ENCODE results near the gene LSP1.
A peak's percentile ranks its signal among the peaks of the same experiment; 100 is the strongest.

LSP1 gene

DNA sequence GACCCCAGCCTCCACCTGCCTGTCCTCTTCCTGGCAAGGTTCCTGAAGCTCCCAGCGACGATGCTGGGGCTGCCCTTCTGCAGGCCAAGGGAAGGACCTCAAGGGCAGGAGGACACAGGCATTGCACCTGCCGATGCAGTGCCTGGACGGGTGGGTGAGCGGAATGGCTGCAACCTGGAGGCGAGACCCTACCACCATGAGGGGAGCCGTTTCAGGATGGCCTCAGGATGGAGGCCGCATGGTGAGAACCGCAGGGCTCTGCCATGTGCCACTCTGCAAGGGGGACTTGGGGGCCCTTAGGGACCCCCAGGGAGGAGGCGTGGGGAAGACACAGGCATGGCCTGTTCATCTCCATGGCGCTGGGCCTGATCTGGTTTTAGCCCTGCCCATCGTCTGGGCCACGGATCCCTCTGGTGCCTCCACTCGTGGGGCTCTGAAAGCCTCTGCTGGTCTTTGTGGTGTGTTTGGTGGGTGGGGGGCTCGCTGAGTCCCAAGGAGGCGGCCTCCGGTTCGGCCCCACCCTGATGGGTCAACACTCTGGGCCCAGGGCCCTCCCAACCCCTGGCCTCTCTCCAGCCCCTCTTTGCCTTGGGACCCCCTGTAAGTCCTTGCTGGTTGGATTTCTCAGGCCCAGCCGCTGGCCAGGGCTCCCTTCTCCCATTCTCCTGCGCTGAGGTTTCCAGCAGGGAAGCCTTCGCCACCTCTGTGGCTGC is 1.3 kb upstream of the LSP1 start:
- H3K4me1 Mint-ChIP-seq: peaks cover 76% of the 10 kb centered on the region
- H3K27ac Mint-ChIP-seq: peak overlapping the region; percentile 92
- H3K9me3 Mint-ChIP-seq: no peaks in the 10 kb centered on the region
- H3K4me3 Mint-ChIP-seq: peak overlapping the region; percentile 96
- no peaks in the 10 kb centered on the region for H3K36me3 Mint-ChIP-seq
- H3K27me3 Mint-ChIP-seq: no peaks in the 10 kb centered on the region

GRCh38 chr11:1852271-1852876 is 510 bp upstream of the LSP1 start:
- Mint-ChIP-seq H3K27ac (peak overlapping the region; percentile 98), H3K4me3 (peak overlapping the region; percentile 96), H3K4me1 (peaks cover 71% of the 10 kb centered on the region), H3K9me3 (no peaks in the 10 kb centered on the region), H3K36me3 (no peaks in the 10 kb centered on the region), H3K27me3 (no peaks in the 10 kb centered on the region)

DNA sequence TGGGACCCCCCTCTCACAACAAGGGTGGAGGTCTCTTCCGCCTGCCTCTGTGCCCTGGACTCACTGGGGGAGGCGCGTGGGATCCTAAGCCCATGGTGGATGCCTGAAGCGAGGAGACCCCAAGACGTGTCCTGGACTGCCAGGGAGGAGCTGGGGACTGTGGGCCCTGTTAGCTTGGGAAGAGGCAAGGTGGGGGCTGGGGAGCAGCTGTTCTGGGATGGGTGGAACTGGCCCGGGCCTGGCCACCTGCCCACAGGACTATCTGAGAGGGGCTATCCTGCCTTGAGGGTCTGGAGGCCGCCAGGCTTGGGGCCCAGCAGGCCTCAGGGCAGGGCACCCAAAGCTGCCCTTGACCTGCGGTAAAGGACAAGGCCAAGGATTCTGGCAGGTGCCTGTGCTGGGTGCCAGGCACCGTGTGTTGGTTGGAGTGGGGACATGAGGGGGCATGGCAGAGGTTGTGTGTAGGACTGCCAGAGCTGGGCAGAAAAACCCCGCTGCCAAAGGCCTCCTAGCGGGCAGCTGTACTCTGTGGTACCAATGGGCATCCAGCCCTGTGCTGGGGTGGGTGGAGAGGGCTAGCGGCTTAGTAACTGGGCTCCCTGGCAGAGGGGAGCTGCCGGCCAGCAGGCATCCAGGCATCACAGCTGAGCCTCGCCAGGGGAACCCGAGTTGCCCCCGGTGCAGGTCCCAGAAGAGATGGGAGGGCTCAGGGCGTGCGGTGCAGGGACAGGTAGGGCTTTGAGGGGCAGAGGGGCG is 670 bp downstream of the LSP1 start:
- H3K27me3 Mint-ChIP-seq: no peaks in the 10 kb centered on the region
- no peaks in the 10 kb centered on the region for H3K36me3 Mint-ChIP-seq
- no peaks in the 10 kb centered on the region for H3K9me3 Mint-ChIP-seq
- peak overlapping the region; percentile 96 for H3K4me3 Mint-ChIP-seq
- H3K27ac Mint-ChIP-seq: peak overlapping the region; percentile 98
- peaks cover 67% of the 10 kb centered on the region for H3K4me1 Mint-ChIP-seq

GRCh38 chr11:1854132-1854948 is 1.5 kb downstream of the LSP1 start:
- Mint-ChIP-seq H3K9me3 (no peaks in the 10 kb centered on the region), H3K27me3 (no peaks in the 10 kb centered on the region), H3K4me1 (peaks cover 64% of the 10 kb centered on the region), H3K27ac (peak overlapping the region; percentile 3), H3K4me3 (peak overlapping the region; percentile 96), H3K36me3 (no peaks in the 10 kb centered on the region)

- Mint-ChIP-seq H3K4me1 (peaks cover 56% of the 10 kb centered on the region), H3K27me3 (no peaks in the 10 kb centered on the region), H3K9me3 (no peaks in the 10 kb centered on the region), H3K27ac (no peak overlapping the region), H3K36me3 (no peaks in the 10 kb centered on the region), H3K4me3 (peak overlapping the region; percentile 96)
These were observed 2.3 kb downstream of the LSP1 start for GRCh38 chr11:1854949-1855885.

DNA sequence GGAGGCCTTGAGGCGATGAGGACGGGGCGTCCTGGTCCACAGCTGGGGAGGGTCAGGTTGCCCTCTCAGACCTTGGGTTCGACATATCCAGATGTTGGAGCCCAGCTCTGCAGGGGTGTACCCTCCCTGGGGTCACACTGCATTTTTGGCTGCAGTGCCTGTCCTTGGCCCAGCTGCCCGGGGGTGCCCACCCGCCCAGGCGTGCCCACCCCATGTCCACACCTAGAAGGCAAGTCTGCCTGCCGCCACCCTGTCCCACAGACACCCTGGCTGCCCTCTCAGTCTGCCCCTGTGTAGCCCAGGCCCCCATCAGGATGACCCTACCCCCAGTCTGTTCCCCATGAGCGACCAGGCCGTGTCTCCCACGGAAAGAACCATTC is 3.0 kb downstream of the LSP1 start:
- Mint-ChIP-seq H3K4me3 (peak overlapping the region; percentile 19), H3K27me3 (no peaks in the 10 kb centered on the region), H3K27ac (no peak overlapping the region), H3K9me3 (no peaks in the 10 kb centered on the region), H3K4me1 (peaks cover 50% of the 10 kb centered on the region), H3K36me3 (no peaks in the 10 kb centered on the region)

DNA sequence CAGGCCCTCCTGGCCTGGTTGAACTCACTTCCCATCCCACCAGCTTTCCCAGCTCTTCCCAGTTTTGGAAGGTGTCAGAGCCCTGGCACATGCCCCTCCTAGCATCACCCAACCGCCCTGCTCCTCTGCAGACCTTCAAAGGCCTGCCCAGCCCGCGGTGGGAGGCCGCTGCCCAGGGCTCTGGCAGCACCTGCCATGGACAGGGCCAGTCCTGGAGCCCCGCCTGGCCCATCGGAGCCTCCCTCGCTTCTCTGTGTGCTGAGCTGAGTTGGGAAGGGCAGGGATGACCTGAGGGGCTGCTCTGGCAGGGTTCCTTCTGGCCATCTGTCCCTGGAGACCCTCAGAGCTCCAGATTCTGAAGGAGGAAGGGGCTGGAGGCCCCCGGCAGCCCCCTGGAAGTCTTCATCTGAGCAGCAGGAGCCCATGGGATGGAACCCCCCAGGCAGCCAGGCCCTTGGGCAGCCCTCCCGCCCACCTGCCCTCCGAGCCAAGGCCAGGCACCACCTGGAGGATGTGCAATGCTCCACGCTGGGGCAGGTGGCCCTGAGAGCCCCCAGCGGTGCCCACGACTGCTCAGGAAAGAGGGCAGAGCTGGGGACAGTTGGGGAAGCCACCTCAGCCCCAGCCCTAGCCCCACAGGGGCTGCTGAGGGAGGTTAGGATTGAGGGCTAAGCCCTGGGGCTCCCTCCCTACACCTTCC is 3.6 kb downstream of the LSP1 start:
- H3K4me1 Mint-ChIP-seq: peaks cover 44% of the 10 kb centered on the region
- H3K27ac Mint-ChIP-seq: no peak overlapping the region
- no peaks in the 10 kb centered on the region for H3K36me3 Mint-ChIP-seq
- no peaks in the 10 kb centered on the region for H3K27me3 Mint-ChIP-seq
- no peaks in the 10 kb centered on the region for H3K9me3 Mint-ChIP-seq
- no peak overlapping the region for H3K4me3 Mint-ChIP-seq

DNA sequence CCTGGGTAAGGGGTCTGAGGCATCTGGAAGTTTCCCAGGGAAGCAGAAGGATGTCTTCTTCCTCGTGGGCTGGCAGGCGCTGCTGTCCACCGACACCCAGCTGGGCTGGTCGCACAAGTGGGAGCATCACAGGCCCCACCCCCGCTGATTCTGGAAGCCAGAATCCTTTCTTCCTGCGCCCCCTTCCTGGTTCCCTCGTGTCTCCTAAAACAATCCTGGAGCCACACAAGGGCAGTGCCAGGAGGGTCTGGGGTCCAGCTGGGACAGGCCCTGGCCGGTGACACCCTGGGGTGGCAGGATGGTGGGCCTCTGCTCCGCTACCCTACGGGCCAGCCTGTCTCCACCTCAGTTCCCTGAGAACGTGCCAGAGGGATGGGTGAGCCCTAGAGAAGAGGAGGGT is 4.2 kb downstream of the LSP1 start:
- Mint-ChIP-seq H3K27ac (no peak overlapping the region), H3K36me3 (no peaks in the 10 kb centered on the region), H3K4me3 (no peak overlapping the region), H3K9me3 (no peaks in the 10 kb centered on the region), H3K4me1 (peaks cover 40% of the 10 kb centered on the region), H3K27me3 (no peaks in the 10 kb centered on the region)

GRCh38 chr11:1858154-1858553 is 5.3 kb downstream of the LSP1 start:
- no peaks in the 10 kb centered on the region for H3K27me3 Mint-ChIP-seq
- no peaks in the 10 kb centered on the region for H3K9me3 Mint-ChIP-seq
- H3K27ac Mint-ChIP-seq: no peak overlapping the region
- no peaks in the 10 kb centered on the region for H3K36me3 Mint-ChIP-seq
- H3K4me3 Mint-ChIP-seq: no peak overlapping the region
- peaks cover 29% of the 10 kb centered on the region for H3K4me1 Mint-ChIP-seq

DNA sequence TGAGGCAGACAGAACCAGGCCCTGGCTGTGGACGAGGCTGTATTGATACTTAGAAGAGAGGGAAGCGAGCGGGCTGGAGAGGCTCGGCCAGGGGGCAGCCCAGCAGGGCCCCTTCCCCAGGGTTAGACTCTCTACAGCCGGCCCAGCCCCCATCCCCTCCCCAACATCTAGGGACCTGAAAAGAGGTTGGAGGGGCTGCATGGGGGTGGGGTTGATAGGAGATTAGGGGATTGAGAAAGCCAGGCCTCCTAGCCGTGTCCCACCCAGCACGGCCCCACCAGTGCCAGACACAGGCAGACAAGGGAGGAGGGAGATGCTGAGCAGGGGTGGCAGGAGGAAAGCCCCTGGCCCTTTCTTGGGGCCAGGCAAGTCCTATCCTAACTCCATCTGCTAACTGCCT is 5.7 kb downstream of the LSP1 start:
- no peaks in the 10 kb centered on the region for H3K36me3 Mint-ChIP-seq
- H3K27ac Mint-ChIP-seq: no peak overlapping the region
- no peak overlapping the region for H3K4me3 Mint-ChIP-seq

DNA sequence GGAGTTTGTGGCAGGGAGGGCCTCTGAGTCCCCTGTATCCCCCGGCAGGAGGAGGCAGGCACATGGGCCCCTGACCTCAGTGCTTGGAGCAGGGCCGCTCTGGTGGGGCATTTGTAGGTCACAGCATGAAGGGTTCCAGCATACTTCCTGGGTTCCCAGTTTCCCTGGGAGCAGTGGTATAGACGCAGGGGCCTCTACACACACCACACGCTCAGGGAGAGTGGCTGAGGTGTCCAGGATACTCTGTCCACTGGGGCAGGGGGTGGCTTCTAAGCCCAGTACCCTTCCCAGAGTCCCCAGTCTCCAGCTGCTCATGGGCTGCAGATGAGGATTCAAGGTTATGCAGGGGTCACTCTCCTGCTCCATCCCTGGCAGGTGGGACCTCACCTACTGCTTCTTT is 6.1 kb downstream of the LSP1 start:
- Mint-ChIP-seq H3K36me3 (no peaks in the 10 kb centered on the region), H3K4me1 (peaks cover 21% of the 10 kb centered on the region), H3K27me3 (no peaks in the 10 kb centered on the region), H3K9me3 (no peaks in the 10 kb centered on the region), H3K27ac (no peak overlapping the region), H3K4me3 (no peak overlapping the region)

More for the DNA sequence above, 5.7 kb downstream of the LSP1 start:
- H3K9me3 Mint-ChIP-seq: no peaks in the 10 kb centered on the region
- H3K27me3 Mint-ChIP-seq: no peaks in the 10 kb centered on the region
- peaks cover 25% of the 10 kb centered on the region for H3K4me1 Mint-ChIP-seq

DNA sequence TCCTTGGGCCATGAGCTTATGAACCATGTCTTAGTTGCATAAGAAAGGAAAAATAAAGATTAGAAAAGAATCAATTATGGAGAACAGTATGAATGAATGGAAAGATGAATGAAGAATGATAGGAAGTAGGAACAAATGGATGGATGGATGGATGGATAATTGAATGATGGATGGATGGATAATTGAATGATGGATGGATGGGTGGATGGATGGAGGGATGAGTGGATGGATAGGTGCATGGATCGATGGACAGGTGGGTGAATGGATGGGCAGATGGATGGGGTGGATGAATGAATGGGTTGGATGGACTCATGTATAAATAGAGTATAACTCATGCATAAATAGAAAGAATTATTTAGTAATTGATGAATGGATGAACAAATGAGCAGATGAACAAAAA is 7.2 kb downstream of the LSP1 start:
- no peaks in the 10 kb centered on the region for H3K27me3 Mint-ChIP-seq
- H3K36me3 Mint-ChIP-seq: no peaks in the 10 kb centered on the region
- no peaks in the 10 kb centered on the region for H3K9me3 Mint-ChIP-seq
- H3K4me1 Mint-ChIP-seq: peaks cover 18% of the 10 kb centered on the region
- no peak overlapping the region for H3K27ac Mint-ChIP-seq
- H3K4me3 Mint-ChIP-seq: no peak overlapping the region

GRCh38 chr11:1861435-1862411 is 8.8 kb downstream of the LSP1 start:
- H3K4me1 Mint-ChIP-seq: peaks cover 23% of the 10 kb centered on the region
- no peak overlapping the region for H3K27ac Mint-ChIP-seq
- H3K36me3 Mint-ChIP-seq: no peaks in the 10 kb centered on the region
- H3K27me3 Mint-ChIP-seq: no peaks in the 10 kb centered on the region
- H3K9me3 Mint-ChIP-seq: no peaks in the 10 kb centered on the region
- no peak overlapping the region for H3K4me3 Mint-ChIP-seq

Measured in activated naive CD4-positive, alpha-beta T cell treated with anti-CD3 and anti-CD28 coated beads, Interleukin-2, amount 50 U/mL, for 24 hours (primary cell).